ENCODE results near the gene GJC3. TPM values are rescaled to one million over a fixed set of nuclear protein-coding genes. Genes with fewer than 3 reads are reported as not detected.
"Not testable (repeated sequence)": the region's sequence is repeated elsewhere in the genome, so short reads cannot be mapped to it uniquely, and the experiment has no call there.

The GJC3 gene
- total RNA-seq, 1 experiment from 2014 or later = not detected

DNA sequence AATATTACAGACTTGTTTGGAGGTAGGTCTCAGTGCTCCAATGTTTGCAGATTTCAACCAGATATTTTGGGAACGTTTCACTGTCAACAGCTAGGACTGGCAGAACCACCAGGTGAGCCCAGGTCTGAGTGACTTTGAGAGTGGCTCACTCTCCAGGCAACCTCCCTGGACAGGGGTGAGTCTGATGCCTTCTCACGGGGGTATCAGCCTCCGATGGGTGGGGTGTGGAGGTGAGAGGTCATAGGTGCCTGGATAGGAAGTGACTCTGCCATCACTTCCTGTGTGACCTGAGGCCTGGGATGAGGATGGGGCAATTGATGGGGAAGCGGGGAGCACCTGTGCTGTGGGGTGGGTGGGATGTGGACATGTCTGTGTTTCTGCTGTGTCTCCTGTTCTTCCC, 41.8 kb upstream of the GJC3 start:
- BruUV-seq (replicated peaks) = no TSS peak
- CTCF ChIA-PET = interaction anchor here (0.6 kb wide), 1 partner anchor 58 kb away, joined by 4 read pairs; no protein-coding TSS in a partner anchor
- Histone ChIP-seq H3K27ac (ENCODE audit: low read length) (no peak overlapping the region), H3K4me1 (ENCODE audit: control insufficient read depth, insufficient read depth, low read length) (no peaks in the 10 kb centered on the region), H3K36me3 (ENCODE audit: control insufficient read depth, insufficient read depth, low read length) (no peaks in the 10 kb centered on the region), H3K27me3 (ENCODE audit: control insufficient read depth, insufficient read depth, low read length) (0 out of 2 replicates have a peak, but pooled peaks cover 3% of the 10 kb centered on the region), H3K4me3 (ENCODE audit: low read depth in 2 of 2, low read length in 2 of 2) (no peak overlapping the region), H3K9me3 (ENCODE audit: control insufficient read depth, insufficient read depth, low read depth, low read length) (no peaks in the 10 kb centered on the region)
- intact Hi-C loops (cut with micrococcal nuclease; ENCODE audit: unreplicated experiment) = no loop called here
- DNase-seq (ENCODE audit: low read depth, low spot score) (no peak), ATAC-seq (no peak)
- in situ Hi-C loops (cut with HindIII; ENCODE audit: low pct_unique_long_range_greater_than_20kb, low sequenced_read_pairs) = no loop called here
- TF ChIP-seq, protein P1, sequence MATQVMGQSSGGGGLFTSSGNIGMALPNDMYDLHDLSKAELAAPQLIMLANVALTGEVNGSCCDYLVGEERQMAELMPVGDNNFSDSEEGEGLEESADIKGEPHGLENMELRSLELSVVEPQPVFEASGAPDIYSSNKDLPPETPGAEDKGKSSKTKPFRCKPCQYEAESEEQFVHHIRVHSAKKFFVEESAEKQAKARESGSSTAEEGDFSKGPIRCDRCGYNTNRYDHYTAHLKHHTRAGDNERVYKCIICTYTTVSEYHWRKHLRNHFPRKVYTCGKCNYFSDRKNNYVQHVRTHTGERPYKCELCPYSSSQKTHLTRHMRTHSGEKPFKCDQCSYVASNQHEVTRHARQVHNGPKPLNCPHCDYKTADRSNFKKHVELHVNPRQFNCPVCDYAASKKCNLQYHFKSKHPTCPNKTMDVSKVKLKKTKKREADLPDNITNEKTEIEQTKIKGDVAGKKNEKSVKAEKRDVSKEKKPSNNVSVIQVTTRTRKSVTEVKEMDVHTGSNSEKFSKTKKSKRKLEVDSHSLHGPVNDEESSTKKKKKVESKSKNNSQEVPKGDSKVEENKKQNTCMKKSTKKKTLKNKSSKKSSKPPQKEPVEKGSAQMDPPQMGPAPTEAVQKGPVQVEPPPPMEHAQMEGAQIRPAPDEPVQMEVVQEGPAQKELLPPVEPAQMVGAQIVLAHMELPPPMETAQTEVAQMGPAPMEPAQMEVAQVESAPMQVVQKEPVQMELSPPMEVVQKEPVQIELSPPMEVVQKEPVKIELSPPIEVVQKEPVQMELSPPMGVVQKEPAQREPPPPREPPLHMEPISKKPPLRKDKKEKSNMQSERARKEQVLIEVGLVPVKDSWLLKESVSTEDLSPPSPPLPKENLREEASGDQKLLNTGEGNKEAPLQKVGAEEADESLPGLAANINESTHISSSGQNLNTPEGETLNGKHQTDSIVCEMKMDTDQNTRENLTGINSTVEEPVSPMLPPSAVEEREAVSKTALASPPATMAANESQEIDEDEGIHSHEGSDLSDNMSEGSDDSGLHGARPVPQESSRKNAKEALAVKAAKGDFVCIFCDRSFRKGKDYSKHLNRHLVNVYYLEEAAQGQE (IDR thresholded peaks at IDR 0.05; ENCODE audit: insufficient read depth in 1 of 2, low read depth in 2 of 2, low read length in 1 of 2) = no peak
- no peak for TF ChIP-seq POLR2AphosphoS5 (IDR thresholded peaks at IDR 0.05; ENCODE audit: low read depth, low read length)
- TF ChIP-seq SIN3A (IDR thresholded peaks at IDR 0.05; ENCODE audit: borderline replicate concordance, insufficient read depth, low read depth, low read length) = no peak
- TF ChIP-seq, protein P2, sequence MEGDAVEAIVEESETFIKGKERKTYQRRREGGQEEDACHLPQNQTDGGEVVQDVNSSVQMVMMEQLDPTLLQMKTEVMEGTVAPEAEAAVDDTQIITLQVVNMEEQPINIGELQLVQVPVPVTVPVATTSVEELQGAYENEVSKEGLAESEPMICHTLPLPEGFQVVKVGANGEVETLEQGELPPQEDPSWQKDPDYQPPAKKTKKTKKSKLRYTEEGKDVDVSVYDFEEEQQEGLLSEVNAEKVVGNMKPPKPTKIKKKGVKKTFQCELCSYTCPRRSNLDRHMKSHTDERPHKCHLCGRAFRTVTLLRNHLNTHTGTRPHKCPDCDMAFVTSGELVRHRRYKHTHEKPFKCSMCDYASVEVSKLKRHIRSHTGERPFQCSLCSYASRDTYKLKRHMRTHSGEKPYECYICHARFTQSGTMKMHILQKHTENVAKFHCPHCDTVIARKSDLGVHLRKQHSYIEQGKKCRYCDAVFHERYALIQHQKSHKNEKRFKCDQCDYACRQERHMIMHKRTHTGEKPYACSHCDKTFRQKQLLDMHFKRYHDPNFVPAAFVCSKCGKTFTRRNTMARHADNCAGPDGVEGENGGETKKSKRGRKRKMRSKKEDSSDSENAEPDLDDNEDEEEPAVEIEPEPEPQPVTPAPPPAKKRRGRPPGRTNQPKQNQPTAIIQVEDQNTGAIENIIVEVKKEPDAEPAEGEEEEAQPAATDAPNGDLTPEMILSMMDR (IDR thresholded peaks at IDR 0.05) = no peak
- no peak for TF ChIP-seq TCF7L2 (IDR thresholded peaks at IDR 0.05; ENCODE audit: low read depth, low read length)
- POLR2A ChIA-PET = no interaction called here

DNA sequence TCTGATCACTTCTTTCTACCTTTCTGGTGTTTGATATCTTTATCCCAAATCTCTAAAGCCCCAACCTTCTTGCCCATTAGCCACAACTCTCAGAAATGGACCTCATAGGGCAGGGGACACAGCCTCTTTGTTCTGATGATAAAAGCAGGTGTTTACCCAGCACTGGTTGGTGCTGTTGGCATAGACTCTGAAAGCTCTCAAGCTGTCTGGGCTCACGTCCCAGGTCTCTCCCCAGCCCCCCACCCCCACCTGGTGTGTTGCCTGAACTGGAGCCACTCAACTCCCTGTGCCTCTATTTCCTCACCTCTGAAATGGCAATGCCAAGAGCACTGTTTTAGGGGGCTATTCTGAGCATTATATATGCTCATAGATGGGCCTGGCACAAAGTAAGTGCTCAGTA, 40.4 kb upstream of the GJC3 start:
- CTCF ChIA-PET = interaction anchor here (0.7 kb wide), 1 partner anchor 34 kb away, joined by 3 read pairs; no protein-coding TSS in a partner anchor
- in situ Hi-C loops (cut with HindIII; ENCODE audit: low pct_unique_long_range_greater_than_20kb, low sequenced_read_pairs); ATAC-seq: not testable (repeated sequence)

DNA sequence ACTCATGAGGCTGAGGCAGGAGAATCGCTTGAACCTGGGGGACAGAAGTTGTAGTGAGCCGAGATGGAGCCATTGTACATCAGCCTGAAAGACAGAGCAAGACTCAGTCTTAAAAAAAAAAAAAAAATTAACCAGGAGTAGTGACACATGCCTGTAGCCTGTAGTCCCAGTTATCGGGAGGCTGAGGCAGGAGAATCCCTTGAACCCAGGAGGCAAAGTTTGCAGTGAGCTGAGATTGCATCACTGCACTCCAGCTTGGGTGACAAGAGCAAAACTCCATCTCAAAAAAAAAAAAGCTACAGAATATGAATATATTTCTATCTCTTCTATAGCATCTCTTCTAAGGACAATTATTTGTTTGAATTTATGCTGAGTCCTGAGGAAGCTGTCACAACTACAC, 39.9 kb upstream of the GJC3 start:
- Histone ChIP-seq H3K36me3 (ENCODE audit: control insufficient read depth, insufficient read depth, low read length) (no peaks in the 10 kb centered on the region), H3K27me3 (ENCODE audit: control insufficient read depth, insufficient read depth, low read length) (peaks cover 6% of the 10 kb centered on the region), H3K4me3 (ENCODE audit: low read depth in 2 of 2, low read length in 2 of 2) (no peak overlapping the region), H3K27ac (ENCODE audit: low read length) (no peak overlapping the region), H3K9me3 (ENCODE audit: control insufficient read depth, insufficient read depth, low read depth, low read length) (no peaks in the 10 kb centered on the region), H3K4me1 (ENCODE audit: control insufficient read depth, insufficient read depth, low read length) (no peaks in the 10 kb centered on the region)
- TF ChIP-seq TCF7L2 (IDR thresholded peaks at IDR 0.05; ENCODE audit: low read depth, low read length) (no peak), SIN3A (IDR thresholded peaks at IDR 0.05; ENCODE audit: borderline replicate concordance, insufficient read depth, low read depth, low read length) (no peak), POLR2AphosphoS5 (IDR thresholded peaks at IDR 0.05; ENCODE audit: low read depth, low read length) (no peak)
- TF ChIP-seq, protein P2 (IDR thresholded peaks at IDR 0.05) = no peak
- TF ChIP-seq, protein P1 (IDR thresholded peaks at IDR 0.05; ENCODE audit: insufficient read depth in 1 of 2, low read depth in 2 of 2, low read length in 1 of 2) = no peak
- in situ Hi-C loops (cut with HindIII; ENCODE audit: low pct_unique_long_range_greater_than_20kb, low sequenced_read_pairs) (no loop called here), intact Hi-C loops (cut with micrococcal nuclease; ENCODE audit: unreplicated experiment) (no loop called here)
- ChIA-PET POLR2A (no interaction called here), CTCF (interaction anchor here (0.7 kb wide), 1 partner anchor 34 kb away, joined by 3 read pairs; no protein-coding TSS in a partner anchor)
- ATAC-seq = no peak
- BruUV-seq (replicated peaks) = no TSS peak
- DNase-seq (ENCODE audit: low read depth, low spot score) = no peak

More for the DNA sequence above, 40.4 kb upstream of the GJC3 start:
- intact Hi-C loops (cut with micrococcal nuclease; ENCODE audit: unreplicated experiment); H3K4me1 ChIP-seq (ENCODE audit: control insufficient read depth, insufficient read depth, low read length); H3K4me3 ChIP-seq (ENCODE audit: low read depth in 2 of 2, low read length in 2 of 2); BruUV-seq (replicated peaks); H3K36me3 ChIP-seq (ENCODE audit: control insufficient read depth, insufficient read depth, low read length); POLR2A ChIA-PET; H3K27ac ChIP-seq (ENCODE audit: low read length); H3K27me3 ChIP-seq (ENCODE audit: control insufficient read depth, insufficient read depth, low read length); H3K9me3 ChIP-seq (ENCODE audit: control insufficient read depth, insufficient read depth, low read depth, low read length); DNase-seq (ENCODE audit: low read depth, low spot score): not testable (repeated sequence)
